Measurements from ENCODE around the gene SSBP2. TPM values are rescaled to one million over a fixed set of nuclear protein-coding genes. Genes with fewer than 3 reads are reported as not detected.

The SSBP2 gene
- total RNA-seq, 1 experiment from 2014 or later = 5.2 TPM

GRCh38 chr5:81495286-81495685 is 255.6 kb downstream of the SSBP2 start:
- DNase-seq (ENCODE audit: low read depth, low spot score) (no peak), ATAC-seq (no peak)
- H3K9ac ChIP-seq (ENCODE audit: low read length) = no peak overlapping the region
- H3K4me1 ChIP-seq (ENCODE audit: control insufficient read depth in 1 of 2, insufficient read depth in 2 of 2, low read length in 2 of 2) = no peaks in the 10 kb centered on the region
- no peaks in the 10 kb centered on the region for H3K9me3 ChIP-seq (ENCODE audit: control insufficient read depth in 1 of 2, insufficient read depth in 1 of 2, low read depth in 1 of 2, low read length in 2 of 2)
- intact Hi-C loops (cut with micrococcal nuclease) = no loop called here
- no peak overlapping the region for H3K4me3 ChIP-seq (replicated peaks in 1 of 2; ENCODE audit: low read depth in 1 of 2, low read length in 2 of 2)
- H3K27ac ChIP-seq (ENCODE audit: low read depth, low read length) = no peak overlapping the region
- no TSS peak for BruUV-seq (replicated peaks)
- H3K79me2 ChIP-seq (ENCODE audit: insufficient read depth, low read length) = no peaks in the 10 kb centered on the region
- H4K20me1 ChIP-seq (ENCODE audit: insufficient read depth) = no peaks in the 10 kb centered on the region; the same call in 1 of the 2 replicates
- H3K4me2 ChIP-seq (ENCODE audit: low read length) = no peak overlapping the region
- ChIA-PET RAD21 (ENCODE audit: low non-redundant PET in 1 of 2, low total read pairs in 2 of 2, uncharacterized antibody in 2 of 2, unreplicated experiment in 2 of 2) (no interaction called here), CTCF (no interaction called here), POLR2A (no interaction called here)
- no peaks in the 10 kb centered on the region for H3K9me2 ChIP-seq (ENCODE audit: insufficient read depth)
- no peaks in the 10 kb centered on the region for H3K27me3 ChIP-seq (ENCODE audit: insufficient read depth, low read length)
- no peaks in the 10 kb centered on the region for H3K36me3 ChIP-seq (ENCODE audit: control insufficient read depth in 1 of 2, insufficient read depth in 2 of 2, low read length in 2 of 2)
- TF ChIP-seq SIN3A (IDR thresholded peaks at IDR 0.05; ENCODE audit: low read depth) = no peak
- no peak for TF ChIP-seq SP1 (IDR thresholded peaks at IDR 0.05; ENCODE audit: low read depth)
- TF ChIP-seq ZFX (IDR thresholded peaks at IDR 0.05) = no peak
- no peak overlapping the region for H2AFZ ChIP-seq (ENCODE audit: low read depth, low read length, poor library complexity, severe bottlenecking)

DNA sequence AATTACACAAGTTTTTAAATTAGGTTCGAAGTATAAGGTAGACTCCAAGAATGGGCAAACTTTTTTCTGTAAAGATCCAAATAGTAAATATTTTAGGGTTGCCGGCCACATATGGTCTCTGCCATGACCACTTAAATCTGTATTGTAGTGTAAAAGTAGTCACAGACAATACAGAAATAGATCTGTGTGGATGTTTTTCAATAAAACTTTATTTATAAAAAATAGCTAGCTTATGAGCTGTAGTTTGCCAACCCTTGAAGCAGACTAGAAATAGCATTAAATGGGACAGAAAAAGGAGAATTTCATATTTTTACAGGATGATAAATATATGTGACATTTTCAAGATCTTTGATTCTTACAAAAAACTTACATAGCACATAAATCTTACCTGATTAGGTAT is 262.0 kb downstream of the SSBP2 start:
- no peak for DNase-seq (ENCODE audit: low read depth, low spot score)
- Histone ChIP-seq H4K20me1 (ENCODE audit: insufficient read depth) (no peaks in the 10 kb centered on the region), H3K36me3 (ENCODE audit: control insufficient read depth in 1 of 2, insufficient read depth in 2 of 2, low read length in 2 of 2) (no peaks in the 10 kb centered on the region), H3K9ac (ENCODE audit: low read length) (no peak overlapping the region), H3K4me3 (replicated peaks in 1 of 2; ENCODE audit: low read depth in 1 of 2, low read length in 2 of 2) (no peak overlapping the region), H3K79me2 (ENCODE audit: insufficient read depth, low read length) (no peaks in the 10 kb centered on the region), H3K4me1 (ENCODE audit: control insufficient read depth in 1 of 2, insufficient read depth in 2 of 2, low read length in 2 of 2) (no peaks in the 10 kb centered on the region), H3K9me3 (ENCODE audit: control insufficient read depth in 1 of 2, insufficient read depth in 1 of 2, low read depth in 1 of 2, low read length in 2 of 2) (no peaks in the 10 kb centered on the region), H3K27me3 (ENCODE audit: insufficient read depth, low read length) (no peaks in the 10 kb centered on the region), H2AFZ (ENCODE audit: low read depth, low read length, poor library complexity, severe bottlenecking) (no peak overlapping the region), H3K27ac (ENCODE audit: low read depth, low read length) (no peak overlapping the region), H3K4me2 (ENCODE audit: low read length) (no peak overlapping the region), H3K9me2 (ENCODE audit: insufficient read depth) (no peaks in the 10 kb centered on the region)
- intact Hi-C loops (cut with micrococcal nuclease) = no loop called here
- no peak for ATAC-seq
- RAD21 ChIA-PET (ENCODE audit: low non-redundant PET in 1 of 2, low total read pairs in 2 of 2, uncharacterized antibody in 2 of 2, unreplicated experiment in 2 of 2) = no interaction called here
- CTCF ChIA-PET = interaction anchor here (1.8 kb wide), 1 partner anchor 18 kb away, joined by 6 read pairs; no protein-coding TSS in a partner anchor
- BruUV-seq (replicated peaks) = no TSS peak
- POLR2A ChIA-PET = no interaction called here
- TF ChIP-seq POLR2A (IDR thresholded peaks at IDR 0.05; ENCODE audit: borderline replicate concordance, extremely low read depth, insufficient read depth, insufficient read length) (no peak), JUND (IDR thresholded peaks at IDR 0.05) (no peak), ZFX (IDR thresholded peaks at IDR 0.05) (no peak), POLR2AphosphoS5 (IDR thresholded peaks at IDR 0.05; ENCODE audit: low read depth, low read length) (no peak), ELF1 (IDR thresholded peaks at IDR 0.05; ENCODE audit: borderline replicate concordance, low read depth) (no peak), MAX (IDR thresholded peaks at IDR 0.05) (no peak), ZNF274 (IDR thresholded peaks at IDR 0.05; ENCODE audit: low read depth, low read length) (no peak), ATF3 (IDR thresholded peaks at IDR 0.05) (no peak), SP1 (IDR thresholded peaks at IDR 0.05; ENCODE audit: low read depth) (no peak), RAD21 (IDR thresholded peaks at IDR 0.05; ENCODE audit: low read depth) (no peak), EZH2phosphoT487 (IDR thresholded peaks at IDR 0.05; ENCODE audit: borderline replicate concordance) (no peak), TCF7L2 (IDR thresholded peaks at IDR 0.05; ENCODE audit: borderline replicate concordance, extremely low read depth, insufficient read depth, insufficient read length) (no peak), SRF (IDR thresholded peaks at IDR 0.05; ENCODE audit: low read depth) (no peak), CEBPB (IDR thresholded peaks at IDR 0.05; ENCODE audit: low read depth) (no peak), CBX3 (IDR thresholded peaks at IDR 0.05; ENCODE audit: low read depth) (no peak), FOSL1 (IDR thresholded peaks at IDR 0.05; ENCODE audit: low read depth) (no peak), SIN3A (IDR thresholded peaks at IDR 0.05; ENCODE audit: low read depth) (no peak)
- TF ChIP-seq, protein P1, sequence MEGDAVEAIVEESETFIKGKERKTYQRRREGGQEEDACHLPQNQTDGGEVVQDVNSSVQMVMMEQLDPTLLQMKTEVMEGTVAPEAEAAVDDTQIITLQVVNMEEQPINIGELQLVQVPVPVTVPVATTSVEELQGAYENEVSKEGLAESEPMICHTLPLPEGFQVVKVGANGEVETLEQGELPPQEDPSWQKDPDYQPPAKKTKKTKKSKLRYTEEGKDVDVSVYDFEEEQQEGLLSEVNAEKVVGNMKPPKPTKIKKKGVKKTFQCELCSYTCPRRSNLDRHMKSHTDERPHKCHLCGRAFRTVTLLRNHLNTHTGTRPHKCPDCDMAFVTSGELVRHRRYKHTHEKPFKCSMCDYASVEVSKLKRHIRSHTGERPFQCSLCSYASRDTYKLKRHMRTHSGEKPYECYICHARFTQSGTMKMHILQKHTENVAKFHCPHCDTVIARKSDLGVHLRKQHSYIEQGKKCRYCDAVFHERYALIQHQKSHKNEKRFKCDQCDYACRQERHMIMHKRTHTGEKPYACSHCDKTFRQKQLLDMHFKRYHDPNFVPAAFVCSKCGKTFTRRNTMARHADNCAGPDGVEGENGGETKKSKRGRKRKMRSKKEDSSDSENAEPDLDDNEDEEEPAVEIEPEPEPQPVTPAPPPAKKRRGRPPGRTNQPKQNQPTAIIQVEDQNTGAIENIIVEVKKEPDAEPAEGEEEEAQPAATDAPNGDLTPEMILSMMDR (IDR thresholded peaks at IDR 0.05 in 2 of 3, conservative IDR thresholded peaks at IDR 0.05 in 1 of 3; ENCODE audit: borderline replicate concordance in 1 of 3, insufficient read depth in 1 of 3, low read depth in 2 of 3, low read length in 2 of 3) = no peak

All from HCT116 (cell line).